GM13977 (cell line): Measurements from ENCODE around the gene ABLIM2.

ENCODE experiments used
- DNase-seq: peaks from one replicate; pipeline ENCODE4 v3.0.0; 2012; ENCODE audit warnings: low spot score
- CTCF ChIP-seq: IDR thresholded peaks from 2 replicates; pipeline ENCODE4 v1.5.1; 2012; ENCODE audit warnings: mild to moderate bottlenecking, control low read depth; ENCODE audit not compliant: insufficient read depth; ENCODE audit errors: extremely low read depth, missing control alignments
- in situ Hi-C: fragments of 300-500 bp; cut with MboI; formaldehyde crosslinking; loops from one replicate; pipeline ENCODE4 v1.12.0; 2022; ENCODE audit warnings: low sequenced_read_pairs, low pct_unique_long_range_greater_than_20kb, mixed read lengths, inconsistent platforms; ENCODE audit not compliant: unreplicated experiment

ABLIM2 gene

GRCh38 chr4:7929118-7929951 is 229.3 kb downstream of the ABLIM2 start:
- TF ChIP-seq CTCF: peak; percentile 35
- in situ Hi-C loops: no loop called here
- DNase-seq: peak; percentile 38

GRCh38 chr4:7928711-7929110 is 229.9 kb downstream of the ABLIM2 start:
- TF ChIP-seq CTCF: no peak
- in situ Hi-C loops: no loop called here
- no peak for DNase-seq

- no peak for TF ChIP-seq CTCF
- in situ Hi-C loops: no loop called here
- DNase-seq: no peak
Measured at GRCh38 chr4:7926822-7927221, 231.8 kb downstream of the ABLIM2 start.

- no peak for TF ChIP-seq CTCF
- no peak for DNase-seq
Measured at GRCh38 chr4:7924570-7924969, 234.0 kb downstream of the ABLIM2 start.

GRCh38 chr4:7924163-7924562 is 234.4 kb downstream of the ABLIM2 start:
- no peak for TF ChIP-seq CTCF
- in situ Hi-C loops: no loop called here
- no peak for DNase-seq

More at GRCh38 chr4:7924570-7924969, 234.0 kb downstream of the ABLIM2 start:
- in situ Hi-C loops: no loop called here

- no peak for TF ChIP-seq CTCF
- in situ Hi-C loops: no loop called here
- DNase-seq: no peak
Measured at GRCh38 chr4:7922466-7922865, 236.1 kb downstream of the ABLIM2 start.
